Measurements from ENCODE around the gene CAVIN1.
"Not testable (repeated sequence)": the region's sequence is repeated elsewhere in the genome, so short reads cannot be mapped to it uniquely, and the experiment has no call there.

CAVIN1 gene

DNA sequence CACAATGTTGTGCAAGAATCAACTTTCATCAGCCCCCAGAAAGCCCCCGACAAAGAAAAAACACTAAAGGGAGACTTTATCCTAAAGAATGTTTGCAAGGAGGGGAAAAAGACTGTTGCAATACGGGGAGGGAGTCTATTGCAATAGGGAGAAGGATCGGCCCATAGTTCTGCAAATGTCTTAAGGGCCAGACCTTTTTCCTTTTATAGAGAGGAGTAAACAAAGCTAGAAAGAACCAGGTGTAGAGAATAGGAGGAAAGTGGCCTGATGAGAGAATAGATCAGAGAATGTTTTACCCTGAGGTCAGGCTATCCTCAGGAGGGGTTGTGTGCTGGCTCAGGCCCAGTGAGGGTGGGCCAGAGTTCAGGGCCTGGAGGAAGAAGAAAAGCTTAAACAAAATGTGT is 8.7 kb upstream of the CAVIN1 start:
- DNase-seq (ENCODE audit: low spot score), result no peak
- FAIRE-seq, result no peak

- FAIRE-seq, result no peak
These were observed 6.8 kb upstream of the CAVIN1 start for GRCh38 chr17:42429726-42430447.

GRCh38 chr17:42428141-42428944 is 5.3 kb upstream of the CAVIN1 start:
- DNase-seq (ENCODE audit: low spot score) (peak; percentile 82), FAIRE-seq (no peak)

More at GRCh38 chr17:42429726-42430447, 6.8 kb upstream of the CAVIN1 start:
- DNase-seq (ENCODE audit: low spot score), result no peak

GRCh38 chr17:42424991-42425610 is 2.0 kb upstream of the CAVIN1 start:
- DNase-seq (ENCODE audit: low spot score) (no peak), FAIRE-seq (no peak)

DNA sequence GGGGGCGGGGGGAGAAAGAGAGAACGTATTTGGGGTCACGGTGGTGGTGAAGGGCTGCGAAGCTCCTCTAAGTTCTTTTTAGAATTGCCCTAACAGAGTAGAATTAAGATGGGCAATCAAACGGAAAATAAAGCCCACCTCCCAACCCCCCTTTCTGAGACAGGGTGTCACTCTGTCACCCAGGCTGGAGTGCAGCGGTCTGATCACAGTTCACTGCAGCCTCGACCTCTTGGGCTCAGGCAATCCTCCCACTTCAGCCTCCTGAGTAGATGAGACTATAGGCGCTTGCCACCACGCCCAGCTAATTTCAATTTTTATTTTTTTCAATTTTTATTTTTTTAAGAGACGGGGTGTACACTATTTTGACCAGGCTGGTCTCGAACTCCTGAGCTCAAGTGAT is 710 bp upstream of the CAVIN1 start:
- no peak for FAIRE-seq
- DNase-seq (ENCODE audit: low spot score), result no peak

DNA sequence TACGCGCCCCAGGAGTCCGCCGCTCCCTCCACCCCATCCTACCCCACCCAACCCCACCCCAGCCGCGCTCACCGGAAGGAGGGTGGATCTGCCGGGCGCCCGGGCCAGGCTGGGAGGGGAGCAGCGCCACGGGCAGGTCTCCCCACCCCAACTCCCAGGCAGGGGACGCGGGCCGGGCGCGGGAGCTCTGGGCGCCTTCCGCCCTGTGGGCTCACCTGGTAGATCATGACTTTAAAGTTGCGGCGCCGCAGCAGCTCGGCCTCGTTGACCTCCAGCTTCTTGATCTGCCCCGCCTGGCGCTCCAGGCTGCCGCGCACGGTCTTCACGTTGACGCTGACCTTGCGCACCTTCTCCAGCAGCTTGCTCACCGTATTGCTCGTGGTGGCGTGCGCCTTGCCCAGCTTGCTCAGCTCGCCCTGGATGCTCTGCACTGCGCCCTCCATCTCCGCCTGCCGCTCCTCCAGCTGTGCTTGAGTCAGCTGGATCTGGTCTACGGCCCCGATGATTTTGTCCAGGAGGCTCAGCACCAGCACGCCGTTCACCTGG is 571 bp downstream of the CAVIN1 start:
- FAIRE-seq (no peak), DNase-seq (ENCODE audit: low spot score) (peak; percentile 39)

GRCh38 chr17:42421507-42422338 is 1.3 kb downstream of the CAVIN1 start:
- FAIRE-seq (no peak), DNase-seq (ENCODE audit: low spot score) (peak; percentile 76)

GRCh38 chr17:42421136-42421506 is 1.9 kb downstream of the CAVIN1 start:
- FAIRE-seq (no peak), DNase-seq (ENCODE audit: low spot score) (no peak)

DNA sequence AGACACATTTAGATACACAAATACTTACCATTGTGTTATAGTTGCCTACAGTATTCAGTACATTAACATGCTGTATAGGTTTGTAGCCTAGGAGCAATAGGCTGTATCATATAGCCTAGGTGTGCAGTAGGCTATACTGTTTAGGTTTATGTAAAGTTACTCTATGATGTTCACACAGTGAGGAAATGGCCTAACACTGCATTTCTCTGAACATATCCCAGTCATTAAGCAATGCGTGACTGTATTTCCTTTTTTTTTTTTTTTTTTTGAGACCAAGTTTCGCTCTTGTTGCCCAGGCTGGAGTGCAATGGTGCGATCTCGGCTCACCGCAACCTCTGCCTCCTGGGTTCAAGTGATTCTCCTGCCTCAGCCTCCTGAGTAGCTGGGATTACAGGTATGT is 5.1 kb downstream of the CAVIN1 start:
- not testable (repeated sequence) for FAIRE-seq; DNase-seq (ENCODE audit: low spot score)

DNA sequence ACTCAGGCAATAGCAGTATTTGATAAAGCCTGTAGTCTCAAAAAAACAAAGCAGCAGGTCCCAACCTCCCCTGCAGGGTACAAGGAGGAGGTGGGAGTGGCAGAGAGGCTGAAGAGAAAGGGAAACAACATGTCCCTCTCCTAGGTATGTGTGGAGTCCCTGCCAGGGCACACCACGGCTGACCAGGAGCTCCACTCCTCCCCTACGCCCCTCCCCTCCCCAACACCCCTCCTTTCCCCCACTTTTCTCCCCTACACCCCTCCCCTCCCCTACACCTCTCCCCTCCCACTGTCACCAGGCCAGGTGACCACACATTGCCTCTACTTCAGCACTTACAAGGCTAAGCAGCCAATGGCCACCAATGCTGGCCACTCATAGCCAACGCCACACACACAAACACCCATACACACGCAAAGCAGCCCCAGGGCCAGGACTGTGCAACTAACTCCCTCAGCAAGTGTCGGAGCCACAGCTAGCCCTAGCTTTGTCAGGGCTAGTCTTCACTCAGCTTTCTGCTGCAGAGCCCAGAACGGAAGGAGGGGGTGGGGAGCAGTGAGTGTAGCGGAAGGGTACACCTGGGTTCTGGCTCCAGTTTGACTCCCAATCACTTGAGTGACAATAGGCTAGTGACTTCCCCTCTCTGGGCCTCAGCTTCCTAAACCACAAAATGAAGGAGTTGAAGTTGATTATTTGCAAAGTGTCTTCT is 8.2 kb downstream of the CAVIN1 start:
- FAIRE-seq, result no peak
- no peak for DNase-seq (ENCODE audit: low spot score)

GRCh38 chr17:42413464-42414040 is 9.5 kb downstream of the CAVIN1 start:
- DNase-seq (ENCODE audit: low spot score) (no peak), FAIRE-seq (no peak)

GRCh38 chr17:42411905-42412679 is 11.0 kb downstream of the CAVIN1 start:
- no peak for FAIRE-seq
- no peak for DNase-seq (ENCODE audit: low spot score)

- no peak for FAIRE-seq
- no peak for DNase-seq (ENCODE audit: low spot score)
These were observed 11.7 kb downstream of the CAVIN1 start for GRCh38 chr17:42411361-42411760.

GRCh38 chr17:42410319-42410685 is 12.8 kb downstream of the CAVIN1 start:
- FAIRE-seq (no peak), DNase-seq (ENCODE audit: low spot score) (no peak)

DNA sequence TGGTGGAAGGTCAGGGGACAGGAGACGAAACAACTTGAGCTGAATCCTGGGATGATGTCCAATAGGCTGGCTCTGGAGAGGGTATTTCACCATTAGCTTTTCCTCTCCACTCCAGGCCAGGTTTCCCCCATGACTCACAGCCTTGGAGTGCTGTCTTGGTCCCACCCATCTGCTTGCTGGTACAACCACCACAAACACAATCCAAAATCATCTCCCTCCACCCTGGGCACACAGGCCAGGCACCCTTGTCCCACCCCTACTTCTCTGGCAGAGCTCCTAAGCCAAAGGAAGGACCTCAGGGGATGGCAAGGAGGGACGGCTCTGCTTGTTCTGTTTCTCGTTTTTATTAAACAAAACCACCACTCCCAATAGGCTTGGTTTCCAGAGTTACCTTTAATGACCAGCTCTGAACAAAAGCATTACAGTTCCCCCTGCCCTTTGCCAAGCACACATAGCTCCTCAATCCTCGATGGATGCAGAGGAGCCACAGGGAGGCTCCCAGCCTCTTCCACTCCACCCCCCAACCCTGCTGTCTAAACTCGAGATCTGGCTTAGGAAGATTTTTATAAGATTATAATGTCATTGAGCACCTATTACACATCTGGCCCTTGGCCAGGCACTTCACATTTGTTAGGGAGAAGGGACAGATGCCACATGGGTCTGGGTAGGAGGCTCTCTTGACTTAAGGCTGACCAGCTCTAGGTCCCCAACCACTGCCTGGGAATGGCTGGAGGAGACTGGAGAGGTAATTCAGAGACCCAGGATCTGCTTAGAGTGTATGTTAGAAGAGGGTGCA is 13.3 kb downstream of the CAVIN1 start:
- DNase-seq (ENCODE audit: low spot score), result peak; percentile 74
- FAIRE-seq, result peak; percentile 73

GRCh38 chr17:42408061-42408460 is 15.0 kb downstream of the CAVIN1 start:
- DNase-seq (ENCODE audit: low spot score) (no peak), FAIRE-seq (no peak)

DNA sequence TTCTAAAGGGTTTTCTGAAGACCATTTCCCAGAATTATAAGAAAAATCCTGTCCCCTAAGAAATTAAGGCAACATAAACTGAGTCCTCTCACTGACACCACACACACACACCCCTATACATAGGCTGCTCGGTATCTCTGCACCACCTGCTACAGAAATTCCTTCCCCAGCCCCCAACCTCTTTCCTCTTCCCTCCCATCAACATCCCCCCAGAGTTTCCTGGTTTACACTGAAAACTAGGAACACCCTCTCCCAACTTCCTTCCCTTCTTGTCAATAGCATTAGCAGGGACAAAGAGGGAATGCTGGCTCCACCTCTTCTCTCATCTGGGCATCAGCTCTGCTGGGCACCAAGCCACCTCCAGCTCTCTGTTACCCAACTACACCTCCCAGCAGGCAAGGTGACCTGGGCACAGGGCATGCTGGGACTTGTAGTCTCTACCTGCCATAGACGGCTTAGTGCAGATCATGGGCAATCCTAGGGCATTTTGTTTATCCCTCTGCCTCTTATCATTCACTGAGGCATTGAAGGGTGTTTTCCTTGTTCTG is 15.7 kb downstream of the CAVIN1 start:
- DNase-seq (ENCODE audit: low spot score), result peak; percentile 70
- FAIRE-seq, result no peak

DNA sequence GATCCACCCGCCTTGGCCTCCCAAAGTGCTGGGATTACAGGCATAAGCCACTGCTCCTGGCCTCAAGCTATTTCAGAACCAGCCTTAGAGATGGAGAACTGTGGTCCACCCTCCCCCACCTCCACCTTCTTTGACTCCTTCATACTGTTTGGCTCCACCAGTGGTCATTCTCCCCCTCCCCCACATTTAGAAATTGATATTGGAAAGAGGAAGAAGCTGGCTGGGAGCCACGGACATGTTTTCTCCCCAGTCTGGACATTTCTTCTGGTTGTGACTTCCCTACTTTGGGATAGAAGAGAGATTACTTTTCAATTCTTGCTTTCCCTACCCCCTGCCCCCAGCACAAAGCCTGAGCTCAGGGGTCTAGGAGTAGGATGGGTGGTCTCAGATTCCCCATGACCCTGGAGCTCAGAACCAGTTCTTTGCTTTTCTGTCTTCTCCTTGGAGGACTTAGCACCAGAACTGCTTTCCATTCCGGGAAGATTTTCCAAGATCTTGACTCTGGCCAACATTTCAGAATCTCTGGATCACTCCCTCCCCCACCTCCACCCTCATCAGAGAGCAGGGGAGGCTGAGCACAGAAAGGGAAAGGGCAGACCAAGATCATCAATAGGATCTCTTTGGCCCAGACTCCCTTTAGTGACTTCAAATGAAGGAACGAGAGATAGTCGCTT is 16.3 kb downstream of the CAVIN1 start:
- no peak for FAIRE-seq
- no peak for DNase-seq (ENCODE audit: low spot score)

All from urothelium cell line (cell line).